HepG2 (cell line): ENCODE data around the gene ANKS6. TPM values are rescaled to one million over a fixed set of nuclear protein-coding genes. Genes with fewer than 3 reads are reported as not detected.
A peak's percentile ranks its signal among the peaks of the same experiment; 100 is the strongest.

Experiments used
- ATAC-seq: fragments of 200-7000 bp; cut with Tn5 transposase; 3 replicates; pipeline ENCODE4 v1.9.1; 2020; ENCODE audit warnings: mild to moderate bottlenecking, moderate library complexity
- BruUV-seq: library from RNA; stranded (reverse); fragments of 400-500 nt; replicated peaks from 2 replicates; lab custom pipeline; 2021; lab: Mats Ljungman, UMichigan
- CTCF ChIA-PET: fragments of 300-600 bp; formaldehyde crosslinking; extraction: SDS; loops from one replicate; lab custom pipeline; 2021; ENCODE audit warnings: low total read pairs, inconsistent platforms, low intra/inter-chr PET ratio; lab: Yijun Ruan, JAX
- POLR2A ChIA-PET: fragments of 350-600 bp; sonication (Branson Sonifier 250); formaldehyde crosslinking; loops from one replicate; lab custom pipeline; 2020; ENCODE audit warnings: antibody characterized with exemption, inconsistent platforms; lab: Yijun Ruan, JAX
- DNase-seq: peaks from one replicate; pipeline ENCODE4 v3.0.0-alpha.2; 2015; ENCODE audit warnings: low spot score
- FAIRE-seq: peaks from 3 replicates; lab custom pipeline; 2011; peaks lifted over from hg19 to GRCh38; lab: Jason Lieb, UNC
- H2AFZ ChIP-seq: one replicate; pipeline ENCODE4 v1.6.1; 2011; ENCODE audit warnings: low read length, inconsistent platforms
- H3K27ac ChIP-seq: fragments of 300-600 bp; 3 replicates; pipeline ENCODE4 v1.8.0; 2011; ENCODE audit warnings: mixed run types, mild to moderate bottlenecking, mixed read lengths, low read length, inconsistent platforms; ENCODE audit not compliant: insufficient read depth; ENCODE audit errors: extremely low read length
- H3K27me3 ChIP-seq, 2 experiments: fragments of 200-600 bp in 1 of 2; 2 replicates in 1 of 2; 3 replicates in 1 of 2; pipeline versions ENCODE4 v1.6.0 to v1.8.0; 2011; ENCODE audit warnings: low read length in 2 of 2, mild to moderate bottlenecking in 2 of 2, moderate library complexity in 2 of 2, inconsistent platforms in 1 of 2; ENCODE audit not compliant: insufficient read depth in 2 of 2, control insufficient read depth in 1 of 2
- H3K36me3 ChIP-seq, 2 experiments: fragments of 200-600 bp in 1 of 2; replicated peaks in 1 of 2; 2 replicates in 1 of 2; 3 replicates in 1 of 2; pipeline versions ENCODE4 v1.5.1 to v1.8.0; 2011; ENCODE audit warnings: low read length in 2 of 2, inconsistent platforms in 1 of 2; ENCODE audit not compliant: insufficient read depth in 2 of 2, control insufficient read depth in 1 of 2
- H3K4me1 ChIP-seq: 2 replicates; pipeline ENCODE4 v1.5.1; 2012; ENCODE audit warnings: low read length, inconsistent platforms; ENCODE audit not compliant: insufficient read depth
- H3K4me2 ChIP-seq: 2 replicates; pipeline ENCODE4 v1.6.0; 2011; ENCODE audit warnings: low read depth, low read length, inconsistent platforms
- H3K4me3 ChIP-seq, 3 experiments: fragments of 200-600 bp in 1 of 3; sonication (generic), shearing (Covaris generic) in 1 of 3; replicated peaks in 1 of 3; 2 replicates each; pipeline ENCODE4 v1.5.1; 2011 to 2016; ENCODE audit warnings: low read length in 3 of 3, inconsistent platforms in 2 of 3, low read depth in 2 of 3, mild to moderate bottlenecking in 2 of 3, control low read depth in 1 of 3, mixed read lengths in 1 of 3; ENCODE audit not compliant: insufficient read depth in 1 of 3
- H3K79me2 ChIP-seq: one replicate; pipeline ENCODE4 v1.6.1; 2011; ENCODE audit warnings: low read length, inconsistent platforms; ENCODE audit not compliant: insufficient read depth
- H3K9ac ChIP-seq: 2 replicates; pipeline ENCODE4 v1.6.0; 2011; ENCODE audit warnings: mild to moderate bottlenecking, low read depth, low read length, inconsistent platforms; ENCODE audit not compliant: insufficient read depth
- H3K9me3 ChIP-seq: 2 replicates; pipeline ENCODE4 v1.5.1; 2012; ENCODE audit warnings: mild to moderate bottlenecking, low read length
- H4K20me1 ChIP-seq: 2 replicates; pipeline ENCODE4 v1.6.0; 2011; ENCODE audit warnings: inconsistent platforms, mild to moderate bottlenecking, low read length, moderate library complexity; ENCODE audit not compliant: insufficient read depth
- AGO2 ChIP-seq: fragments of 200-400 bp; formaldehyde crosslinking; optimal IDR thresholded peaks from 2 replicates; pipeline ENCODE3; 2017; ENCODE audit warnings: mild to moderate bottlenecking, low read depth, low read length, moderate library complexity
- ATF4 ChIP-seq, 2 experiments: fragments of 450-650 bp in 1 of 2; sonication (generic) in 1 of 2; formaldehyde crosslinking; IDR thresholded peaks; 2 replicates each; pipeline versions ENCODE4 v1.5.0 to v1.8.0; 2020 to 2022; ENCODE audit warnings: mild to moderate bottlenecking in 1 of 2, missing genetic modification reagents in 1 of 2
- ELK4 ChIP-seq: sonication (generic); formaldehyde crosslinking; IDR thresholded peaks from 2 replicates; pipeline ENCODE4 v1.9.0; 2021; ENCODE audit warnings: missing genetic modification reagents, borderline replicate concordance
- GFI1 ChIP-seq: sonication (generic); formaldehyde crosslinking; IDR thresholded peaks from 2 replicates; pipeline ENCODE4 v1.5.0; 2020; ENCODE audit warnings: missing genetic modification reagents, mild to moderate bottlenecking, borderline replicate concordance
- MAFF ChIP-seq: IDR thresholded peaks from 2 replicates; pipeline ENCODE4 v1.6.1; 2011; ENCODE audit warnings: low read depth, low read length, improper control_type of control experiment
- MAFK ChIP-seq, 2 experiments: IDR thresholded peaks in 1 of 2; conservative IDR thresholded peaks in 1 of 2; 2 replicates each; pipeline ENCODE4 v1.6.1; 2011; ENCODE audit warnings: improper control_type of control experiment in 2 of 2, low read length in 2 of 2
- NAIF1 ChIP-seq: sonication (generic); formaldehyde crosslinking; IDR thresholded peaks from 2 replicates; pipeline ENCODE4 v1.5.0; 2020; ENCODE audit warnings: mild to moderate bottlenecking, missing genetic modification reagents, borderline replicate concordance
- SPEN ChIP-seq: sonication (generic); formaldehyde crosslinking; IDR thresholded peaks from 2 replicates; pipeline ENCODE4 v1.5.1; 2020; ENCODE audit warnings: low read depth, mild to moderate bottlenecking, missing genetic modification reagents
- ZNF383 ChIP-seq: sonication (generic); formaldehyde crosslinking; IDR thresholded peaks from 2 replicates; pipeline ENCODE4 v1.4.0; 2020; ENCODE audit warnings: missing genetic modification reagents, mild to moderate bottlenecking, borderline replicate concordance
- ZNF784 ChIP-seq: sonication (generic); formaldehyde crosslinking; IDR thresholded peaks from 2 replicates; pipeline ENCODE4 v1.5.1; 2020; ENCODE audit warnings: missing genetic modification reagents, mild to moderate bottlenecking, borderline replicate concordance
- WGBS: methylation state at CpG from one replicate; pipeline ENCODE4 v1.1.6; 2017; ENCODE audit warnings: low lambda C conversion rate; 5-methylcytosine and 5-hydroxymethylcytosine counted together
- in situ Hi-C: cut with HindIII; loops from 2 replicates; pipeline ENCODE4 v1.10.0; 2017; ENCODE audit warnings: low pct_unique_long_range_greater_than_20kb; ENCODE audit not compliant: extremely low pct_ligation_motif_present
- intact Hi-C: fragments of 100-400 bp; cut with micrococcal nuclease; formaldehyde crosslinking; loops from one replicate; pipeline ENCODE4 v1.10.0; 2022; ENCODE audit not compliant: unreplicated experiment
- polyA plus RNA-seq, 8 experiments: library from polyadenylated mRNA; depleted of rRNA in 3 of 8; stranded (reverse) in 7 of 8; unstranded in 1 of 8; fragments of >200 nt; fragmentation: Illumina TruSeq in 4 of 8; extraction: Trizol in 4 of 8; gene quantifications; 2 replicates each; pipeline versions ENCODE4 v1.2.1 to v1.2.3, GENCODE V29; 2011 to 2016; ENCODE audit warnings: low read depth in 4 of 8, missing spikeins in 1 of 8, mixed read lengths in 1 of 8; ENCODE audit not compliant: insufficient read depth in 1 of 8
- total RNA-seq, 5 experiments: library from RNA; depleted of rRNA; stranded (reverse); fragments of >200 nt; fragmentation: Illumina TruSeq; extraction: Trizol; gene quantifications; 2 replicates each; pipeline ENCODE4 v1.2.3, GENCODE V29; 2016; ENCODE audit warnings: low read depth in 1 of 5

The ANKS6 gene
- total and polyA plus RNA-seq, 2 of the 13 experiments (the other 11 are each of a cell fraction or from before 2014, with no cell fraction given): 8.8 to 10.7 TPM

GRCh38 chr9:98826716-98827115 lies 30.4 kb upstream of the ANKS6 start:
- POLR2A ChIA-PET: no interaction called here
- WGBS: 46% methylated on average over 2 of the region's 20 CpGs

GRCh38 chr9:98825414-98825813 lies 29.1 kb upstream of the ANKS6 start:
- no peaks in the 10 kb centered on the region for H3K36me3 ChIP-seq
- 33% methylated on average over 3 of the region's 3 CpGs for WGBS
- H3K4me2 ChIP-seq: no peak overlapping the region
- H3K27ac ChIP-seq: no peak overlapping the region
- FAIRE-seq: no peak
- in situ Hi-C loops (no loop called here), intact Hi-C loops (no loop called here)
- no peak for DNase-seq
- no peak overlapping the region for H3K4me3 ChIP-seq
- no peaks in the 10 kb centered on the region for H3K9me3 ChIP-seq
- H3K4me1 ChIP-seq: no peaks in the 10 kb centered on the region
- H3K79me2 ChIP-seq: no peaks in the 10 kb centered on the region
- ATAC-seq: no peak
- no peaks in the 10 kb centered on the region for H4K20me1 ChIP-seq
- H2AFZ ChIP-seq: no peak overlapping the region
- ChIA-PET CTCF (no interaction called here), POLR2A (no interaction called here)
- no peak overlapping the region for H3K9ac ChIP-seq
- peaks cover 0 to 7% of the 10 kb centered on the region in 2 experiments; a peak in 2 of 5 replicates for H3K27me3 ChIP-seq
- 0 out of 2 replicates have a peak, but pooled peaks have one; percentile 21 for TF ChIP-seq MAFF
- TF ChIP-seq MAFK (conservative IDR thresholded peaks at IDR 0.05 in 1 of 2, IDR thresholded peaks at IDR 0.05 in 1 of 2; ENCODE audit: low read length in 2 of 2): peak in 1 of 2 experiments; percentile 60; a peak in 3 of 4 replicates
- no peak for TF ChIP-seq ELK4 (CRISPR knock-in tag)
- TF ChIP-seq ATF4 (CRISPR knock-in tag; IDR thresholded peaks at IDR 0.05): no peak
- no peak for TF ChIP-seq NAIF1 (CRISPR knock-in tag)
- no peak for TF ChIP-seq GFI1
- BruUV-seq: no TSS peak

More at GRCh38 chr9:98826716-98827115, 30.4 kb upstream of the ANKS6 start:
- Histone ChIP-seq H2AFZ (no peak overlapping the region), H4K20me1 (no peaks in the 10 kb centered on the region), H3K4me2 (no peak overlapping the region), H3K79me2 (no peaks in the 10 kb centered on the region), H3K9ac (no peak overlapping the region), H3K27me3 (peaks cover 0 to 18% of the 10 kb centered on the region in 2 experiments; a peak in 3 of 5 replicates), H3K9me3 (no peaks in the 10 kb centered on the region)
- in situ Hi-C loops: no loop called here
- DNase-seq (no peak), ATAC-seq (no peak)
- no TSS peak for BruUV-seq
- intact Hi-C loops: no loop called here
- TF ChIP-seq ZNF784 (CRISPR knock-in tag): no peak
- no peak for TF ChIP-seq AGO2
- TF ChIP-seq SPEN (CRISPR knock-in tag): no peak
- TF ChIP-seq ZNF383: no peak
- TF ChIP-seq, all 625 proteins: peak for 0
- H3K27ac ChIP-seq: no peak overlapping the region
- FAIRE-seq: no peak
- CTCF ChIA-PET: no interaction called here
- no peak overlapping the region for H3K4me3 ChIP-seq
- no peaks in the 10 kb centered on the region for H3K4me1 ChIP-seq
- no peaks in the 10 kb centered on the region for H3K36me3 ChIP-seq
